Measurements from ENCODE around the gene HLA-DRB1. TPM values are rescaled to one million over a fixed set of nuclear protein-coding genes. Genes with fewer than 3 reads are reported as not detected.

Gene HLA-DRB1
- total RNA-seq (10 to 100 TPM in 4 of 5 donors, 1 to 10 TPM in 1; 4.1 to 47.1 (median 25.3) TPM), polyA plus RNA-seq (100 to 1,000 TPM in 1 of 3 donors, 10 to 100 TPM in 2; 23.0 to 111 (median 23.1) TPM)
- long read RNA-seq, donor 1, transcript HLA-DRB1-201 (6 exons, 1,229 nt): major isoform, 8 of 47 reads
- long read RNA-seq, donor 1, partial matches to known transcripts: 39 of 47 reads
- long read RNA-seq, donor 1, other reads (novel, unspliced or antisense): 0 of 47 reads
- long read RNA-seq, donor 2, transcript HLA-DRB1-201 (6 exons, 1,229 nt): major isoform, 18 of 68 reads
- long read RNA-seq, donor 2, partial matches to known transcripts: 36 of 68 reads
- long read RNA-seq, donor 2, other reads (novel, unspliced or antisense): 14 of 68 reads
- long read RNA-seq, donor 3, partial matches to known transcripts: 6 of 9 reads
- long read RNA-seq, donor 3, other reads (novel, unspliced or antisense): 0 of 9 reads
- long read RNA-seq, donor 4, partial matches to known transcripts: 0 of 3 reads
- long read RNA-seq, donor 4, other reads (novel, unspliced or antisense): 0 of 3 reads
- long read RNA-seq, donor 5, transcript HLA-DRB1-201 (6 exons, 1,229 nt): major isoform, 23 of 58 reads
- long read RNA-seq, donor 5, partial matches to known transcripts: 35 of 58 reads
- long read RNA-seq, donor 5, other reads (novel, unspliced or antisense): 0 of 58 reads
- long read RNA-seq, donor 6, transcript HLA-DRB1-201 (6 exons, 1,229 nt): major isoform, 19 of 64 reads
- long read RNA-seq, donor 6, partial matches to known transcripts: 30 of 64 reads
- long read RNA-seq, donor 6, other reads (novel, unspliced or antisense): 15 of 64 reads
- long read RNA-seq, donor 7, transcript HLA-DRB1-201 (6 exons, 1,229 nt): major isoform, 30 of 67 reads
- long read RNA-seq, donor 7, partial matches to known transcripts: 37 of 67 reads
- long read RNA-seq, donor 7, other reads (novel, unspliced or antisense): 0 of 67 reads
- long read RNA-seq, donor 8, partial matches to known transcripts: 22 of 26 reads
- long read RNA-seq, donor 8, other reads (novel, unspliced or antisense): 0 of 26 reads
- long read RNA-seq, donor 9, transcript HLA-DRB1-201 (6 exons, 1,229 nt): major isoform, 9 of 31 reads
- long read RNA-seq, donor 9, partial matches to known transcripts: 22 of 31 reads
- long read RNA-seq, donor 9, other reads (novel, unspliced or antisense): 0 of 31 reads
- long read RNA-seq, donor 10, transcript HLA-DRB1-201 (6 exons, 1,229 nt): major isoform, 11 of 37 reads
- long read RNA-seq, donor 10, partial matches to known transcripts: 26 of 37 reads
- long read RNA-seq, donor 10, other reads (novel, unspliced or antisense): 0 of 37 reads

DNA sequence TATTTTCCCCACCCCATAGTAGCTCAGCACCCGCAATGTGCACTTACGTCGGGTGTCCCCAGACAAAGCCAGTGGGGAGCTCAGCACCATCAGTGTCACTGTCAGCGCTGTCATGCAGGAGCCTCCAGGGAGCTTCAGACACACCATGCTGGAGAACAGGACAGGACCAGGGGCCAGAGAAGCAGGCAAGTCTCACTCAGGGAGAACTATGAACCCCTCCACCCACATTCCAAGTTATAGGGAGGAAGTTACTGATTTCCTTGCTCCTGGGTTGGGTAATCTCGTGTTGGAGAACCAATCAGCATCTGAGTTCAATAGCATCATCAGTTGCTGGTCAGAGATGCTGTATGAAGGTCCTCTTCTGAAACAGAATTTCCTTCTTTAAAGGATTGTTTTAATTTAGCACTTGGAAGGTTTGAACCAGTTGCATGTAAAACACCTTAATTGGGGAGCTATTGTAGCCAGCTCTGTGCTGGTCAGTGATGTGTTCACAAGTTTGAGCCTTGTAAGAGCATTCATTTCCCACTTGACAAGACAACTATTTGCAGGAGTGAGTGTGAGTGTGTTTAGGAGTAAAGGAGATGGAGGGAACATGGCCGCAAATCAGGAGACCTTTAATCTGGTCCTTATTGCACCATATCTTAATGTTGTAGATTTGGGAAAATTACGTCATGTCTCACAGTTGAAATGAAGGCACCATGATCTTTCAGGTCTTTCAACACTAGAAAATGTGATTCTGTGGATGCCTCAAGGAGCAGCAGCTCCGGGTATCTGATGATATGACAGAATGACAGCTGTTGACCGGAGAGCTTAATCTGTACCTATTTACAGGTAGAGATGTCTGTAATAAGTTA, at the start of gene HLA-DRB1:
HLA-DRB1 (minus strand) TSS at position 253 of the 854 bp plus-strand sequence; CDS start at position 147, 106 bp downstream.
- intact Hi-C loops (cut with DNase I; ENCODE audit: low total_unique reads): loop anchor here (10.0 kb wide), 1 partner anchor 65 kb away; no protein-coding TSS in a partner anchor
- H3K27ac ChIP-seq: peak within 1 kb of the TSS in 1 of 5 donors; percentile 46
- peak; percentile 37 to 61 for DNase-seq
- no peaks in the 10 kb centered on the region for H3K36me3 ChIP-seq
- 8 to 64% (median 24%) methylated on average over 7 to 9 of the region's 9 CpGs for WGBS, 5 donors
- H3K9me3 ChIP-seq: no peaks in the 10 kb centered on the region
- H3K4me1 ChIP-seq: no peaks in the 10 kb centered on the region
- H3K27me3 ChIP-seq: no peaks in the 10 kb centered on the region
- no peak within 1 kb of the TSS for H3K4me3 ChIP-seq
- TF ChIP-seq POLR2A (IDR thresholded peaks at IDR 0.05) (no peak), POLR2AphosphoS5 (IDR thresholded peaks at IDR 0.05) (no peak), EP300 (IDR thresholded peaks at IDR 0.05) (no peak)
- TF ChIP-seq, protein P1, sequence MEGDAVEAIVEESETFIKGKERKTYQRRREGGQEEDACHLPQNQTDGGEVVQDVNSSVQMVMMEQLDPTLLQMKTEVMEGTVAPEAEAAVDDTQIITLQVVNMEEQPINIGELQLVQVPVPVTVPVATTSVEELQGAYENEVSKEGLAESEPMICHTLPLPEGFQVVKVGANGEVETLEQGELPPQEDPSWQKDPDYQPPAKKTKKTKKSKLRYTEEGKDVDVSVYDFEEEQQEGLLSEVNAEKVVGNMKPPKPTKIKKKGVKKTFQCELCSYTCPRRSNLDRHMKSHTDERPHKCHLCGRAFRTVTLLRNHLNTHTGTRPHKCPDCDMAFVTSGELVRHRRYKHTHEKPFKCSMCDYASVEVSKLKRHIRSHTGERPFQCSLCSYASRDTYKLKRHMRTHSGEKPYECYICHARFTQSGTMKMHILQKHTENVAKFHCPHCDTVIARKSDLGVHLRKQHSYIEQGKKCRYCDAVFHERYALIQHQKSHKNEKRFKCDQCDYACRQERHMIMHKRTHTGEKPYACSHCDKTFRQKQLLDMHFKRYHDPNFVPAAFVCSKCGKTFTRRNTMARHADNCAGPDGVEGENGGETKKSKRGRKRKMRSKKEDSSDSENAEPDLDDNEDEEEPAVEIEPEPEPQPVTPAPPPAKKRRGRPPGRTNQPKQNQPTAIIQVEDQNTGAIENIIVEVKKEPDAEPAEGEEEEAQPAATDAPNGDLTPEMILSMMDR (IDR thresholded peaks at IDR 0.05): no peak

DNA sequence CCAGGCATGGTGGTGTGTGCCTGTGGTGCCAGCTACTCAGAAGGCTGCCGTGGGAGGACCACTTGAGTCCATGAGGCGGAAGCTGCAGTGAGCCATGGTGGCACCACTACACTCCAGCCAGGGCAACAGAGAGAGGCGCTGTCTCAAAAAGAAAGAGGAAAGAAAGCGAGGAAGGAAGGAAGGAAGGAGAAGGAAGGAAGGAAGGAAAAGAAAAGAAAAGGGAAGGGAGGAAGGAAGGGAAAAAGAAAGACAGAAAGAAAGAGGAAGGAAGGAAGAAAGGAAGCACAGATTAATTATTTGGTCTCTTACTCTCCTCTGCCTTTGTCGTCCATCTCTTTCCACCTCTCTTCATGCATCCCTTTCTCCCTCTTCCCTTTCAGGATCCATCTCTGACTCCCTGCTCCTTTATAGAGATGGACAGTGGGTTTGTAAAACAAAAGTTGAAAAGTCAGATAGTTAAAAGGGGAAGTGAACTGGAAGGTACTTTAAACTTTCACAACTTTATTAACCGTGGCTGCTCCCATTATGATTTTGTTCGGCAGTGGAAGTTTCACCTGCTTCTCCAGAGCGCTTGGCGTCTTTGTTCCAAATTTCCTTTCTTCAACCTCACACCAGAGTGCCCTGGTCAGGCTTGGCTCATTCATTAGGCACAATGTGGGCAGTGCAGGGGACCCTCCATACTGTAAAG, 49.0 kb upstream of the HLA-DRB1 start:
- Histone ChIP-seq H3K4me1 (no peaks in the 10 kb centered on the region), H3K27me3 (peaks cover 0 to 13% (median 0%) of the 10 kb centered on the region in 3 donors), H3K4me3 (no peak overlapping the region), H3K9me3 (no peaks in the 10 kb centered on the region), H3K27ac (no peak overlapping the region), H3K36me3 (no peaks in the 10 kb centered on the region)
- WGBS, 5 donors: 24 to 77% (median 62%) methylated on average over 3 to 9 of the region's 9 CpGs
- TF ChIP-seq POLR2A (IDR thresholded peaks at IDR 0.05) (no peak), POLR2AphosphoS5 (IDR thresholded peaks at IDR 0.05) (no peak), EP300 (IDR thresholded peaks at IDR 0.05) (no peak)
- TF ChIP-seq, protein P1 (IDR thresholded peaks at IDR 0.05): no peak
- DNase-seq: no peak
- intact Hi-C loops (cut with DNase I; ENCODE audit: low total_unique reads): no loop called here

DNA sequence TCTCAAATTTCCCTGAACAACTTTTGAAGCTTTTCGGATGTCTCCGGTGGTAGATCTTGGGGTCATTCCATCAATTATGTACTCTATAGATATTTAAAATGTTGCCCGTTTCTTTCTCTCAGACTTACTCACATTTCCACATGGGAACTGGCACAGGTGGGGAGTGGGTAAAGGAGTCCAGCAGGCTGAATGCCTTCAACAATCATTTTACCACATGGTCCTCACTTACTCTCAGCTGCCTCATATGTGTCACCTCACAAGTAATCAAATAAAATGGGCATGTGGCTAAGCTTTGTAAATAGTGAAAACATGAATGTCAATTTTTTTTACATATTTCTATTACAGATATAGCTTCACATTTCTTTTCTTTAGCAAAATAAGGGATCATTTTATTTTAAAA, 48.2 kb upstream of the HLA-DRB1 start:
- peaks cover 0 to 13% (median 0%) of the 10 kb centered on the region in 3 donors for H3K27me3 ChIP-seq
- no peak overlapping the region for H3K4me3 ChIP-seq
- no peaks in the 10 kb centered on the region for H3K4me1 ChIP-seq
- 31 to 89% (median 78%) methylated on average over 3 of the region's 3 CpGs for WGBS, 5 donors
- intact Hi-C loops (cut with DNase I; ENCODE audit: low total_unique reads): no loop called here
- no peaks in the 10 kb centered on the region for H3K36me3 ChIP-seq
- DNase-seq: no peak
- TF ChIP-seq POLR2AphosphoS5 (IDR thresholded peaks at IDR 0.05) (no peak), EP300 (IDR thresholded peaks at IDR 0.05) (no peak), POLR2A (IDR thresholded peaks at IDR 0.05) (no peak)
- TF ChIP-seq, protein P1 (IDR thresholded peaks at IDR 0.05): no peak
- H3K9me3 ChIP-seq: no peaks in the 10 kb centered on the region
- no peak overlapping the region for H3K27ac ChIP-seq
